Activated B cell treated with CpG ODN at 0.5 μM for 24 hours (primary cell): ENCODE results near the gene MTSS2. TPM values are rescaled to one million over a fixed set of nuclear protein-coding genes. Genes with fewer than 3 reads are reported as not detected.

Experiments
- ATAC-seq: fragments of 200-7000 bp; cut with Tn5 transposase; one replicate; pipeline ENCODE4 v1.10.0; 2021; ENCODE audit warnings: low read depth, mild to moderate bottlenecking, moderate library complexity
- CTCF ChIA-PET: fragments of 350-600 bp; sonication (Branson Sonifier 250); formaldehyde crosslinking; loops from one replicate; lab custom pipeline; 2021; ENCODE audit warnings: antibody characterized with exemption; lab: Charles Lee
- POLR2A ChIA-PET: fragments of 350-600 bp; sonication (Branson Sonifier 250); formaldehyde crosslinking; loops from one replicate; lab custom pipeline; 2021; ENCODE audit warnings: antibody characterized with exemption; lab: Charles Lee
- DNase-seq: peaks from one replicate; pipeline ENCODE4 v3.0.0; 2022
- H3K27ac Mint-ChIP-seq: one replicate; pipeline ENCODE4 v1.8.0; 2020; ENCODE audit warnings: mixed read lengths
- H3K27me3 Mint-ChIP-seq: one replicate; pipeline ENCODE4 v1.8.0; 2021; ENCODE audit warnings: mixed read lengths
- H3K36me3 Mint-ChIP-seq: one replicate; pipeline ENCODE4 v1.8.0; 2021; ENCODE audit warnings: low read depth, mixed read lengths
- H3K4me1 Mint-ChIP-seq: one replicate; pipeline ENCODE4 v1.8.0; 2021; ENCODE audit warnings: mixed read lengths
- H3K4me3 Mint-ChIP-seq: one replicate; pipeline ENCODE4 v1.8.0; 2020; ENCODE audit warnings: mild to moderate bottlenecking, mixed read lengths
- H3K9me3 Mint-ChIP-seq: one replicate; pipeline ENCODE4 v1.8.0; 2020; ENCODE audit warnings: mixed read lengths
- intact Hi-C: fragments of 100-400 bp; cut with micrococcal nuclease; formaldehyde crosslinking; loops from one replicate; pipeline ENCODE4 v1.15.1; 2024
- total RNA-seq: library from RNA; stranded (reverse); gene quantifications from 2 replicates; pipeline ENCODE4 v1.2.3, GENCODE V29; 2022
- TF ChIP-seq, protein P1 (sequence below): fragments of 200-600 bp; IDR thresholded peaks from one replicate; pipeline ENCODE4 v1.8.0; 2022; ENCODE audit warnings: antibody characterized with exemption, mild to moderate bottlenecking

The MTSS2 gene
- total RNA-seq, 1 donor from 2014 or later = 1.4 TPM

- no peak overlapping the region for H3K4me3 Mint-ChIP-seq
- H3K4me1 Mint-ChIP-seq = no peaks in the 10 kb centered on the region
- POLR2A ChIA-PET = no interaction called here
- H3K27me3 Mint-ChIP-seq = no peaks in the 10 kb centered on the region
- CTCF ChIA-PET = no interaction called here
- TF ChIP-seq, protein P1, sequence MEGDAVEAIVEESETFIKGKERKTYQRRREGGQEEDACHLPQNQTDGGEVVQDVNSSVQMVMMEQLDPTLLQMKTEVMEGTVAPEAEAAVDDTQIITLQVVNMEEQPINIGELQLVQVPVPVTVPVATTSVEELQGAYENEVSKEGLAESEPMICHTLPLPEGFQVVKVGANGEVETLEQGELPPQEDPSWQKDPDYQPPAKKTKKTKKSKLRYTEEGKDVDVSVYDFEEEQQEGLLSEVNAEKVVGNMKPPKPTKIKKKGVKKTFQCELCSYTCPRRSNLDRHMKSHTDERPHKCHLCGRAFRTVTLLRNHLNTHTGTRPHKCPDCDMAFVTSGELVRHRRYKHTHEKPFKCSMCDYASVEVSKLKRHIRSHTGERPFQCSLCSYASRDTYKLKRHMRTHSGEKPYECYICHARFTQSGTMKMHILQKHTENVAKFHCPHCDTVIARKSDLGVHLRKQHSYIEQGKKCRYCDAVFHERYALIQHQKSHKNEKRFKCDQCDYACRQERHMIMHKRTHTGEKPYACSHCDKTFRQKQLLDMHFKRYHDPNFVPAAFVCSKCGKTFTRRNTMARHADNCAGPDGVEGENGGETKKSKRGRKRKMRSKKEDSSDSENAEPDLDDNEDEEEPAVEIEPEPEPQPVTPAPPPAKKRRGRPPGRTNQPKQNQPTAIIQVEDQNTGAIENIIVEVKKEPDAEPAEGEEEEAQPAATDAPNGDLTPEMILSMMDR = no peak
- ATAC-seq (no peak), DNase-seq (no peak)
- H3K9me3 Mint-ChIP-seq = no peaks in the 10 kb centered on the region
- H3K36me3 Mint-ChIP-seq = peaks cover 42% of the 10 kb centered on the region
- intact Hi-C loops = no loop called here
- no peak overlapping the region for H3K27ac Mint-ChIP-seq
These were observed 9.6 kb upstream of the MTSS2 start for GRCh38 chr16:70695331-70696070.

DNA sequence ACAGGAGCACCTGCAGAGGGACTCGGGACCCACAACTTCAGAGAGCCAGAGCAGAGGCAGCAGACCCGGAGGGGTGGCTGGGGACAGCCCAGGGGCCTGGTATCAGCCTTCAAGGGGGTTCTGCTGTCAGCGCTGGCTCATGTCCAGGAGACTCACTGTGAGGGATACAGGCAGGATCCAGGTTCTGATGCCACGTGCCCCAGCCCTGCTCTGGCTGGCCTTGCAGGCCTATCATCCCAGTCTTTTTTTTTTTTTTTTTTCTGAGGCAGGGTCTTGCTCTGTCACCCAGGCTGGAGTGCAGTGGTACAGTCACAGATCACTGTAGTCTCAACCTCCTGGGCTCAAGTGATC is 9.0 kb upstream of the MTSS2 start:
- H3K4me1 Mint-ChIP-seq = no peaks in the 10 kb centered on the region
- peaks cover 41% of the 10 kb centered on the region for H3K36me3 Mint-ChIP-seq
- H3K9me3 Mint-ChIP-seq = no peaks in the 10 kb centered on the region
- intact Hi-C loops = no loop called here
- no peaks in the 10 kb centered on the region for H3K27me3 Mint-ChIP-seq
- ChIA-PET CTCF (no interaction called here), POLR2A (no interaction called here)
- H3K4me3 Mint-ChIP-seq = no peak overlapping the region
- ATAC-seq = no peak
- DNase-seq = no peak
- no peak overlapping the region for H3K27ac Mint-ChIP-seq
- TF ChIP-seq, protein P1 = no peak

DNA sequence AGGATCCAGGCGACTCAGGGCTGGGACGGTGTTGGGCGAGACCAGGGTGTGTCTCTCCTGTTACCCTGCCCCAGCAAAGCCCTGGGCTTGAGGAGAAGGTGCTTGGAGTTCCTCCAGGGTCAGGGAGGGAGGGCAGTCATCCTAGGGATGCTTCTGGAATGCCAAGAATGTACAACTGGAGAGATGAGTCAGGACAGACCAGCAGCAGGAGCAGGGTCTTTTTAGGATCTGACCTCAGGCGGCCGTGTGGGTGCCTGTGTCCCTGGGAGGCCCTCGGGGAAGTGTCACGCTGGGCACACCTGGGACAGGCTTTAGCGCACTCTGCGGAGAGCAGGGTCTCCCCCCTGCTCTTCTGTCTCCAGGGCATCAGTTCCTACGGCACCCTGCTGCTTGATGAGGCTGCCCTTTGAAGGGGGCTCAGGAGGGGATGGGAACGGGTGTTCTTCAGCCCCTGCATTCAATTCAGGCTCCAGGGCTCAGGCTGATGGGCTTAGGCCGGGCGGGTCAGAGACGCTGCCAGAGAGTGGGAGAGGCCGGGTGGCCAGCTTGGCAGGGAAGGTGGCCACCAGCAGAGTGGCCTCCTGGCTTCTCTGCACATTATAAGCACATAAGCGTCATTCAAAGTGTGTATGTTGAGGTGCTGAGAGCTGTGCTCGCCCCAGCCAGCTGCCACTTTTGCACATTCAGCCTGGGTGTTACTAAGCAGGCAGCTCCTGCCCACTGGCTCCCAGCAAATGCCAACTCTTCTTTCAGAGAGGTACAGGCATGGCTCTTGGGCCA is 8.4 kb upstream of the MTSS2 start:
- H3K9me3 Mint-ChIP-seq = no peaks in the 10 kb centered on the region
- intact Hi-C loops = no loop called here
- H3K4me3 Mint-ChIP-seq = no peak overlapping the region
- ChIA-PET POLR2A (no interaction called here), CTCF (no interaction called here)
- no peak for ATAC-seq
- TF ChIP-seq, protein P1 = no peak
- no peak for DNase-seq
- peaks cover 36% of the 10 kb centered on the region for H3K36me3 Mint-ChIP-seq
- no peaks in the 10 kb centered on the region for H3K27me3 Mint-ChIP-seq
- H3K27ac Mint-ChIP-seq = no peak overlapping the region
- no peaks in the 10 kb centered on the region for H3K4me1 Mint-ChIP-seq

GRCh38 chr16:70692873-70693671 is 7.2 kb upstream of the MTSS2 start:
- ATAC-seq = no peak

More at GRCh38 chr16:70692873-70693671, 7.2 kb upstream of the MTSS2 start:
- ChIA-PET POLR2A (no interaction called here), CTCF (no interaction called here)
- H3K4me1 Mint-ChIP-seq = no peaks in the 10 kb centered on the region
- no peak for DNase-seq
- TF ChIP-seq, protein P1 = no peak
- H3K4me3 Mint-ChIP-seq = no peak overlapping the region
- no peak overlapping the region for H3K27ac Mint-ChIP-seq
- H3K27me3 Mint-ChIP-seq = no peaks in the 10 kb centered on the region
- intact Hi-C loops = no loop called here
- no peaks in the 10 kb centered on the region for H3K9me3 Mint-ChIP-seq
- H3K36me3 Mint-ChIP-seq = peaks cover 30% of the 10 kb centered on the region
